Measurements from ENCODE around the gene RHBDL1.

RHBDL1 gene

DNA sequence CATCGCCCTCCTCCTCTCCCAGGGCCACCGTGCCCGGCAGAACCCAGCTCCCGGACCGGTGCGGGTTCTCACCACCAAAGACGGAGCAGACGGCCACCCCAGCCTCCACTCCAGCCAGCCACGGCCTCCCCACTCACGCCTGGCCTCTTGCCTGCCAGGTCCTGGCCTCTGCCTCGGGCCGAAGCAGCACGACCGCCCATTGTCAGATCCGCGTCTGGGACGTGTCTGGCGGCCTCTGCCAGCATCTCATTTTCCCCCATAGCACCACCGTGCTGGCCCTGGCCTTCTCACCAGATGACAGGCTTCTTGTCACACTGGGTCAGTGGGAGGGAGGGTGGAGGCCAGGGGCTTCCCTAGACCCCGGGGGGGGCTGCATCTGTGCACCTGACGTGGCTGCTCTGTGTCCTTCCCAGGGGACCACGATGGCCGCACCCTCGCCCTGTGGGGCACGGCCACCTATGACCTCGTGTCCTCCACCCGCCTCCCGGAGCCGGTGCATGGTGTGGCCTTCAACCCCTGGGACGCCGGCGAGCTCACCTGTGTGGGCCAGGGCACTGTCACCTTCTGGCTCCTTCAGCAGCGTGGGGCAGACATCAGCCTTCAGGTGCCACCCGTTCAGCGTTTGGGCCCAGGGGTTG is 14.2 kb upstream of the RHBDL1 start:
- no peak overlapping the region for H3K9ac ChIP-seq (ENCODE audit: low read length)
- no peaks in the 10 kb centered on the region for H3K27me3 ChIP-seq (ENCODE audit: control insufficient read depth in 1 of 2, insufficient read depth in 2 of 2, low read length in 2 of 2)
- H3K9me3 ChIP-seq (ENCODE audit: low read length), result no peaks in the 10 kb centered on the region
- no peak overlapping the region for H3K4me3 ChIP-seq (ENCODE audit: low read depth in 1 of 2, low read length in 2 of 2)
- peak overlapping the region; percentile 52 for H3K27ac ChIP-seq (ENCODE audit: low read depth, low read length)
- peaks cover 11% of the 10 kb centered on the region for H3K4me1 ChIP-seq (ENCODE audit: insufficient read depth, low read length)
- H3K36me3 ChIP-seq (ENCODE audit: insufficient read depth, low read length), result no peaks in the 10 kb centered on the region

DNA sequence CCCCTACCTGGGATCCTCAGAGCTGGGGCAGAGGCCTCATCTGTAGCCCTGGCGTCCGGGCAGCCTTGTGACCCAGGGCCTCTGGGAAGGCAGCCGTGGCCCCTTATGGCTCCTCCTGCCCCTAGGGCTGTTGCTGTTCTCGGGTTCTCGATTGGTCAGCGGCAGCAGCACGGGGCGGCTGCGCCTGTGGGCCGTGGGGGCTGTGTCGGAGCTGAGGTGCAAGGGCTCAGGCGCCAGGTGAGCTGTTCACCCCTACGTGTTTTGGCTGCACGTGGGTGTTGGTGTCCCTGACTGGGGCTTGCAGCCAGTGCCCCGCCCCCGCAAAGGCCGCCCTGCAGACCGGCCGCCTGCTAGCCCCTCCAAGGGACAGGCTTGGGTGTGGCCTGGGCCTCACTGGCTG is 13.4 kb upstream of the RHBDL1 start:
- no peak overlapping the region for H3K9ac ChIP-seq (ENCODE audit: low read length)
- no peak overlapping the region for H3K27ac ChIP-seq (ENCODE audit: low read depth, low read length)
- H3K9me3 ChIP-seq (ENCODE audit: low read length), result no peaks in the 10 kb centered on the region
- H3K4me1 ChIP-seq (ENCODE audit: insufficient read depth, low read length), result peaks cover 11% of the 10 kb centered on the region
- no peaks in the 10 kb centered on the region for H3K27me3 ChIP-seq (ENCODE audit: control insufficient read depth in 1 of 2, insufficient read depth in 2 of 2, low read length in 2 of 2)
- H3K36me3 ChIP-seq (ENCODE audit: insufficient read depth, low read length), result no peaks in the 10 kb centered on the region
- H3K4me3 ChIP-seq (ENCODE audit: low read depth in 1 of 2, low read length in 2 of 2), result no peak overlapping the region

DNA sequence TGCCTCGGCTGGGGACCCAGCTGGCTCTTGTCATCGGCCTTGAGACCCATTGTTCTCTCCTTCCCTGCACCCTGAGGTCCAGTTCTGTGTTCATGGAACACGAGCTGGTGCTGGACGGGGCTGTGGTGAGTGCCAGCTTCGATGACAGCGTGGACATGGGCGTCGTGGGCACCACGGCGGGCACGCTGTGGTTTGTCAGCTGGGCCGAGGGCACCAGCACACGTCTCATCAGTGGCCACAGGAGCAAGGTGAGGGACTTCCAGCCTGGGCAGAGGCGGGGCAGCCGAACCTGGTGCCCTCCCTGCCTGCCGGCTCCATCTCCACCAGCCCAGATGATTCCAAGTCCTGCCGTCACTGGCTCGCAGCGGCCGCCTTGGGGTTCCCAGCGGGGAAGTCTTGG is 12.9 kb upstream of the RHBDL1 start:
- Histone ChIP-seq H3K36me3 (ENCODE audit: insufficient read depth, low read length) (no peaks in the 10 kb centered on the region), H3K4me3 (ENCODE audit: low read depth in 1 of 2, low read length in 2 of 2) (no peak overlapping the region), H3K9ac (ENCODE audit: low read length) (no peak overlapping the region), H3K27ac (ENCODE audit: low read depth, low read length) (no peak overlapping the region), H3K27me3 (ENCODE audit: control insufficient read depth in 1 of 2, insufficient read depth in 2 of 2, low read length in 2 of 2) (no peaks in the 10 kb centered on the region), H3K4me1 (ENCODE audit: insufficient read depth, low read length) (peaks cover 16% of the 10 kb centered on the region), H3K9me3 (ENCODE audit: low read length) (no peaks in the 10 kb centered on the region)

DNA sequence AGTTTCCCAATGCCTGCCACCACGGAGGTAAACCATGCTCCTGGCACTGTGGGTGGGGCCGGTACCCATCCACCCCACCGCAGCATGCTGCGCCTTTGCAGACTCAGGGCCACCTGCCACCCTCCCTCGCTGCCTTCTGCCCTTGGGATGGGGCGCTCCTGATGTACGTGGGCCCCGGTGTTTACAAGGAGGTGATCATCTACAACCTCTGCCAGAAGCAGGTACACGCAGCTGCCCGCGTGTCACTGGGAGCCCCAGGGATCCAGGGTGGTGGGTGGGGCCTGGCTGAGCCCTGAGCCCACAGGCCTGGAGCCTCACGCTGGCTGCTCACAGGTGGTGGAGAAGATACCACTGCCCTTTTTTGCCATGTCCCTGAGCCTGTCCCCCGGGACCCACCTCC is 8.9 kb upstream of the RHBDL1 start:
- H3K27me3 ChIP-seq (ENCODE audit: control insufficient read depth in 1 of 2, insufficient read depth in 2 of 2, low read length in 2 of 2), result no peaks in the 10 kb centered on the region
- H3K36me3 ChIP-seq (ENCODE audit: insufficient read depth, low read length), result peaks cover 18% of the 10 kb centered on the region
- H3K27ac ChIP-seq (ENCODE audit: low read depth, low read length), result no peak overlapping the region
- H3K9me3 ChIP-seq (ENCODE audit: low read length), result no peaks in the 10 kb centered on the region
- H3K9ac ChIP-seq (ENCODE audit: low read length), result no peak overlapping the region
- no peak overlapping the region for H3K4me3 ChIP-seq (ENCODE audit: low read depth in 1 of 2, low read length in 2 of 2)
- peaks cover 17% of the 10 kb centered on the region for H3K4me1 ChIP-seq (ENCODE audit: insufficient read depth, low read length)

DNA sequence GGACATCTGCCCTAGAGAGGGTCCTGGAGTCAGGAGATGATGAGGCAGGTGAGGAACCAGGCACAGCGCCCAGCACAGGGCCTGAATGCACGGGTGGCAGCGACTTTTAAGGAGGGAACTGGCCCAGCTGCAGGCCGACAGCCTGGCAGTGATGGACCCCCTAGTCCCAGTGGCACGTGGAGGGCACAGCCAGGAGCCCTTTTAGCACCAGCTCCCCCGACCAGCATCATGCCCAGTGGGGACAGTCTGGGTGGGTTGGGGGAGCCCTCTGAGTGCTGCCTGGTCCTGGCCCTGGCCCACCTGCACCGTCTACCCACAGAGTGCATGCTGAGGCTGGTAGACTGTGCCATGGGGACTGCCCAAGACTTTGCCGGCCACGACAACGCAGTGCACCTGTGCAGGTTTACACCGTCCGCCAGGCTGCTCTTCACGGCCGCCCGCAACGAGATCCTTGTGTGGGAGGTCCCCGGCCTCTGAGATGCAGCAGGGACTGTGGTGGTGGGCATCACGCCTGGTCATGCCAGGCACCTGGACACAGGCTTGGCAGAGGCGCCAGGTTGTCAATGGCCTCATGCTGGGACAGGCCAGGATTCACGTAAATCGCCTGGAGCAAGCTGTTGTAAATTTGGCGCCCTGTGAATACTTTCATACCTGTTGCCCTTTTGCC is 8.2 kb upstream of the RHBDL1 start:
- Histone ChIP-seq H3K27me3 (ENCODE audit: control insufficient read depth in 1 of 2, insufficient read depth in 2 of 2, low read length in 2 of 2) (no peaks in the 10 kb centered on the region), H3K9ac (ENCODE audit: low read length) (no peak overlapping the region), H3K4me3 (ENCODE audit: low read depth in 1 of 2, low read length in 2 of 2) (no peak overlapping the region), H3K9me3 (ENCODE audit: low read length) (no peaks in the 10 kb centered on the region), H3K4me1 (ENCODE audit: insufficient read depth, low read length) (peaks cover 17% of the 10 kb centered on the region), H3K36me3 (ENCODE audit: insufficient read depth, low read length) (peaks cover 23% of the 10 kb centered on the region), H3K27ac (ENCODE audit: low read depth, low read length) (peak overlapping the region; percentile 39)

DNA sequence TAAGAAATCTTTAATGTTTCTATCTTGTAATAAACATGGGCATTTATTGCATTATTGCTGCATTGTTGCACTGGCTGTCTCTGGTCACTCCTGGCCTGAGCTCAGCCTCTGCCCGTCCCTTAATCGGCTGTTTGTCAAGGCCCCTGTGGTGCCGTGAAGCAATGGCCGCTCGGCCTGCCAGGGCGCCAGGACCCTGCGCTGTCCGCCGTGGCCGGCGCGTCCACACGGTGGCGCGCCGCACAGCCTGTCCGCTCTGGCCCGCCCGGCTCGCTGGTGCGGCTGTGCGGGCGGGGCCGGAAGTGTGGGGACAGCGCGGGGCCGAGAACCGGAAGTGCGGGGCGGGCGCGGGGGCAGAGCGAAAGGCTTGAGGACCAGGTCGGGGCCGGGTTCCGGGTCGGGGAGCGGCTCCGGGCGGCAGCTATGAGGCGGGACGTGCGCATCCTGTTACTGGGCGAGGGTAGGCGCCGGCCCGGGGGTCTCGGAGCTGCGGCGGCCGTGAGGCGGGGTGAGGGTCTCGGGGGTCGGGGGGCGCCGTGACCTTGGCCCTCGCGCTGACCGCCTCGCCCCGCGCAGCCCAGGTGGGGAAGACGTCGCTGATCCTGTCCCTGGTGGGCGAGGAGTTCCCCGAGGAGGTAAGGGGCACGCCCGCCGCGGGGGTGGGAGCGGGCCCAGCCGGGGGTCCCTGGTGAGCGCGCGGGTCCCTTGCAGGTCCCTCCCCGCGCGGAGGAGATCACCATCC is 7.5 kb upstream of the RHBDL1 start, which contains the start of gene RHOT2:
Gene RHOT2 (plus strand): TSS at position 353 of the 739 bp plus-strand sequence. CDS start 68 bp downstream, at position 421.
- H3K9ac ChIP-seq (ENCODE audit: low read length), result peak within 1 kb of the TSS; percentile 57
- H3K27ac ChIP-seq (ENCODE audit: low read depth, low read length), result peak within 1 kb of the TSS; percentile 85

DNA sequence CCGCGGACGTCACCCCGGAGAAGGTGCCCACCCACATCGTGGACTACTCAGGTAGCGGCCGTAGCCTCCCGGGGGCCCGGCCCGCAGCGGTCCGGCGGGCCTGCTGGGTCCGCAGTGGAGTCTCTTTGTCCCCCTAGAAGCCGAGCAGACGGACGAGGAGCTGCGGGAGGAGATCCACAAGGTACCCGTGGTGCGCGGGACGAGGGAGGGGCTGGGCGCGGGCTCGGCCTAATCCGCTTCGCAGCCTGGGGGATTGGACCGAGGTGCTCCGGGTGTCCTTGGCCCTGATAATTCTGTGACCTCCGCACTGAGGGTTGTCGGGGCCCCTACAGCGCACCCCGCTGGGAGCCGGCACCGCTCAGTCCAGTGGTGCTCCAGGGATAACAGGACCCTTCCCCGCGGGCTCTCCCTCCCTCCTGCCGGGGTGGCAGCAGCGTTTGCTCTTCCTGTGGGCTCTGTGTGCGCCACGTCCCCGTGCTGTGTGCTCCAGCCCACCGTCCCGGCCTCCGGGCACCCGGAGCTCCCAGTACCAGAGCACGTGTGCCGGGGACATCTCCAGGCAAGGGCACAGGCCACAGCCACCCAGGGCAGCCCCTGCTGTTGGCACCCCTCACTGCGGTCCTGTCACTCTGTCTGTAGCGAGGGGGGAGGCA is 6.8 kb upstream of the RHBDL1 start:
- no peaks in the 10 kb centered on the region for H3K9me3 ChIP-seq (ENCODE audit: low read length)
- H3K36me3 ChIP-seq (ENCODE audit: insufficient read depth, low read length), result peaks cover 32% of the 10 kb centered on the region
- H3K27me3 ChIP-seq (ENCODE audit: control insufficient read depth in 1 of 2, insufficient read depth in 2 of 2, low read length in 2 of 2), result no peaks in the 10 kb centered on the region
- peak overlapping the region; percentile 85 for H3K27ac ChIP-seq (ENCODE audit: low read depth, low read length)
- peak overlapping the region; percentile 63 to 89 for H3K4me3 ChIP-seq (ENCODE audit: low read depth in 1 of 2, low read length in 2 of 2)
- peaks cover 17% of the 10 kb centered on the region for H3K4me1 ChIP-seq (ENCODE audit: insufficient read depth, low read length)
- H3K9ac ChIP-seq (ENCODE audit: low read length), result peak overlapping the region; percentile 57

More for the DNA sequence above, 7.5 kb upstream of the RHBDL1 start, which contains the start of gene RHOT2:
- H3K4me1 ChIP-seq (ENCODE audit: insufficient read depth, low read length), result peaks cover 17% of the 10 kb centered on the region
- no peaks in the 10 kb centered on the region for H3K27me3 ChIP-seq (ENCODE audit: control insufficient read depth in 1 of 2, insufficient read depth in 2 of 2, low read length in 2 of 2)
- H3K4me3 ChIP-seq (ENCODE audit: low read depth in 1 of 2, low read length in 2 of 2), result peak within 1 kb of the TSS; percentile 63 to 89
- H3K9me3 ChIP-seq (ENCODE audit: low read length), result no peaks in the 10 kb centered on the region
- H3K36me3 ChIP-seq (ENCODE audit: insufficient read depth, low read length), result peaks cover 30% of the 10 kb centered on the region

DNA sequence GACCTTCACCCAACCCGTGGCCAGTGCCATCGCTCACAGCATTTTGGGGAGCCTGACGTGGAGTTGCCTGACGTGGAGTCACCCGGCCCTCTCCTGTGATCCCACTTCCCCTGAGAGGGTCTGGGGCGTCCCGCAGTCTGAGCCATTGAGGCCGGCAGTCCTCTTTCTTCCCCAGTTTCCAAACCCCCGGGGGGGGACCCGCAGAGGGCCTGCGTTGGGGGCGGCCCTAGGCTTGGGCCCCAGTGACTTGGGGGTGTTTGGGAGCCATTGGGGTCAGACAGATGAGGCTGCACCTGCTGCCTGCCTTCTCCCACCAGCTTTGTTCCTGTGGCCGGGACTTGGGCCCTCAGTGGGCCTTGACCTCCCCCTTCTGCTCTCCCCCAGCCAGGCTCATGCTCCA is 5.8 kb upstream of the RHBDL1 start:
- no peak overlapping the region for H3K27ac ChIP-seq (ENCODE audit: low read depth, low read length)
- no peak overlapping the region for H3K9ac ChIP-seq (ENCODE audit: low read length)
- no peak overlapping the region for H3K4me3 ChIP-seq (ENCODE audit: low read depth in 1 of 2, low read length in 2 of 2)
- no peaks in the 10 kb centered on the region for H3K27me3 ChIP-seq (ENCODE audit: control insufficient read depth in 1 of 2, insufficient read depth in 2 of 2, low read length in 2 of 2)
- peaks cover 18% of the 10 kb centered on the region for H3K4me1 ChIP-seq (ENCODE audit: insufficient read depth, low read length)
- no peaks in the 10 kb centered on the region for H3K9me3 ChIP-seq (ENCODE audit: low read length)
- peaks cover 32% of the 10 kb centered on the region for H3K36me3 ChIP-seq (ENCODE audit: insufficient read depth, low read length)

DNA sequence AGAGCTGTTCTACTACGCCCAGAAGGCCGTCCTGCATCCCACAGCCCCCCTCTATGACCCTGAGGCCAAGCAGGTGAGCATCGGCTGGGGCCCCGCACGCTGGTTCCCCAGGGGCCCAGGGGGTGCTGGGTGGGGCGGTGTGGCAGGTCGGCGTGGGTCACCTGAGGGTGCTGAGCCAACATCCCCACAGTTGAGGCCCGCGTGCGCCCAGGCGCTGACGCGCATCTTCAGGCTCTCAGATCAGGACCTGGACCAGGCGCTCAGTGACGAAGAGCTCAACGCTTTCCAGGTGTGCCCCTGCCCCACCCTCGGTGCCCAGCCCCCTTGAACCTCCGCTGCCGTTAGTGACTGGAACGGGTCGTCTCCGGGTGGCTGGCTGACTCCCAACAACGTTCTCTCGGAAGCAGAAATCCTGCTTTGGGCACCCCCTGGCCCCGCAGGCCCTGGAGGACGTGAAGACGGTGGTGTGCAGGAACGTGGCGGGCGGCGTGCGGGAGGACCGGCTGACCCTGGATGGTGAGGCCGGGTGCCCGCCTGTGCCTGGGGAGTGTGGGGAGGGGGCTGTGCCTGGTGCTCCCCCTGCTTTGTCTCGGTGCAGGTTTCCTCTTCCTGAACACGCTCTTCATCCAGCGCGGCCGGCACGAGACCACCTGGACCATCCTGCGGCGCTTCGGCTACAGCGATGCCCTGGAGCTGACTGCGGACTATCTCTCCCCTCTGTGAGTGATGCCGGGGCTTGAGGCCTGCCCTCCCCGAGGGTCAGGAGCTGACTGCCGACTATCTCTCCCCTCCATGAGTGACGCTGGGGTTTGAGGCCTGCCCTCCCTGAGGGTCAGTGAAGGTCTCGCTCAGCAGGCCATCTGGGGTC is 4.8 kb upstream of the RHBDL1 start:
- H3K27ac ChIP-seq (ENCODE audit: low read depth, low read length), result no peak overlapping the region
- no peaks in the 10 kb centered on the region for H3K9me3 ChIP-seq (ENCODE audit: low read length)
- peaks cover 32% of the 10 kb centered on the region for H3K36me3 ChIP-seq (ENCODE audit: insufficient read depth, low read length)

DNA sequence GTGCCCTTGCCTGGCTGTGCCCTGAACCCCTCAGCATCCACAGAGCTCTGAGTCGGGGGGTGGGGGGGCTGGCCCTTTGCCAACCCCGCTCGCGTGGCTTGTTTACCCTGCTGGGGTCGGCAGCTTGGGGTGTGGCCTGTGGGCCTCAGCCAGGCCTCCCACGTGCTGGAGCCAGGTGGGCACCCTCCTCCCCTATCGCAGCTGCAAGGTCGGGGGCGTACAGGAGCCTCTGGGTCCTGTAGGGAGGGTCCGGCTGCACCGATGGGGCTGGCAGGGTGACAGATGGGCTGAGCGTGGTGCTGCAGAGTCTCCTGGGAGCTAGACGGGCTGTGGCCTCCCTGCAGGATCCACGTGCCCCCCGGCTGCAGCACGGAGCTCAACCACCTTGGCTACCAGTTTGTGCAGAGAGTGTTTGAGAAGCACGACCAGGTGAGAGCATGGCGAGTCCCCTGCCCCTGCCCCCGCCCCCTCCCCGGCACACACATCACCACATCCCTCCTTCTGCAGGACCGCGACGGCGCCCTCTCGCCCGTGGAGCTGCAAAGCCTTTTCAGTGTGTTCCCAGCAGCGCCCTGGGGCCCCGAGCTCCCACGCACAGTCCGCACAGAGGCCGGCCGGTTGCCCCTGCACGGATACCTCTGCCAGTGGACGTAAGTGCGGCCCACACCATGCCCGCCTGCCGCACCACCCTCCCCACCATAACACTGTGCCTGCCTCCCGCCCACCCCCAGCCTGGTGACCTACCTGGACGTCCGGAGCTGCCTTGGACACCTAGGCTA is 3.9 kb upstream of the RHBDL1 start:
- peaks cover 32% of the 10 kb centered on the region for H3K36me3 ChIP-seq (ENCODE audit: insufficient read depth, low read length)
- H3K27ac ChIP-seq (ENCODE audit: low read depth, low read length), result no peak overlapping the region

More for the DNA sequence above, 4.8 kb upstream of the RHBDL1 start:
- Histone ChIP-seq H3K4me1 (ENCODE audit: insufficient read depth, low read length) (peaks cover 25% of the 10 kb centered on the region), H3K27me3 (ENCODE audit: control insufficient read depth in 1 of 2, insufficient read depth in 2 of 2, low read length in 2 of 2) (no peaks in the 10 kb centered on the region), H3K4me3 (ENCODE audit: low read depth in 1 of 2, low read length in 2 of 2) (no peak overlapping the region), H3K9ac (ENCODE audit: low read length) (no peak overlapping the region)

More for the DNA sequence above, 3.9 kb upstream of the RHBDL1 start:
- no peaks in the 10 kb centered on the region for H3K9me3 ChIP-seq (ENCODE audit: low read length)
- H3K4me3 ChIP-seq (ENCODE audit: low read depth in 1 of 2, low read length in 2 of 2), result no peak overlapping the region
- peaks cover 25% of the 10 kb centered on the region for H3K4me1 ChIP-seq (ENCODE audit: insufficient read depth, low read length)
- H3K27me3 ChIP-seq (ENCODE audit: control insufficient read depth in 1 of 2, insufficient read depth in 2 of 2, low read length in 2 of 2), result no peaks in the 10 kb centered on the region
- H3K9ac ChIP-seq (ENCODE audit: low read length), result no peak overlapping the region
